ENCODE measurements around the gene GALNT12. TPM values are rescaled to one million over a fixed set of nuclear protein-coding genes. Genes with fewer than 3 reads are reported as not detected.

The GALNT12 gene
- total and polyA plus RNA-seq, 2 donors, result 6.7 to 7.3 TPM

DNA sequence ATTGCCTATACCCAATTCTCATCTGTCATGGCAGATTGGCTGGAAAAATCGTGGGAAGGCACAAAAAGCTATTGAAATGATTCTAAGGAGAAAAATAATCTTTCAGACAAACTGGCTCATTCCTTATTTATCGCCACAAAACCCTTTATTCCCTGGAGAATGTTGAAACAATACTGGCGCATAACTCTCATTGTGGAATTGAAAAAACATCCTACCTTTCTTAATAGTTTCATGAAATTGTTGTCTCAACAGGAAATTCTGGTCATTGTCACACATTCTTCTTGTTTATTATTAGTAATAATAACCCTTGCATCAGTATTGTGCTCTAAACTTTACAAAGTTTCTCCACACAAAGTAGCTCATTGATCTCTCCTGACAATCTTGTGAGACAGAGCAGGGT, 87.3 kb downstream of the GALNT12 start:
- no peak overlapping the region for H3K4me3 ChIP-seq (ENCODE audit: low read length in 2 of 2)
- H3K4me1 ChIP-seq (ENCODE audit: control insufficient read depth in 2 of 2, insufficient read depth in 2 of 2, low read length in 2 of 2), result no peaks in the 10 kb centered on the region
- DNase-seq (ENCODE audit: low read depth in 6 of 9, low spot score in 9 of 9), result no peak
- no peak overlapping the region for H3K27ac ChIP-seq (ENCODE audit: low read depth in 1 of 2, low read length in 1 of 2)
- no peaks in the 10 kb centered on the region for H3K36me3 ChIP-seq (ENCODE audit: control insufficient read depth in 2 of 2, insufficient read depth in 2 of 2, low read length in 1 of 2)
- 89% methylated on average over 3 of the region's 3 CpGs for WGBS
- H3K9me3 ChIP-seq (ENCODE audit: control insufficient read depth in 2 of 2, insufficient read depth in 1 of 2, low read length in 1 of 2), result no peaks in the 10 kb centered on the region
- peaks cover 0 to 2% of the 10 kb centered on the region in 2 donors for H3K27me3 ChIP-seq (ENCODE audit: control insufficient read depth in 2 of 2, insufficient read depth in 1 of 2, low read length in 1 of 2)

DNA sequence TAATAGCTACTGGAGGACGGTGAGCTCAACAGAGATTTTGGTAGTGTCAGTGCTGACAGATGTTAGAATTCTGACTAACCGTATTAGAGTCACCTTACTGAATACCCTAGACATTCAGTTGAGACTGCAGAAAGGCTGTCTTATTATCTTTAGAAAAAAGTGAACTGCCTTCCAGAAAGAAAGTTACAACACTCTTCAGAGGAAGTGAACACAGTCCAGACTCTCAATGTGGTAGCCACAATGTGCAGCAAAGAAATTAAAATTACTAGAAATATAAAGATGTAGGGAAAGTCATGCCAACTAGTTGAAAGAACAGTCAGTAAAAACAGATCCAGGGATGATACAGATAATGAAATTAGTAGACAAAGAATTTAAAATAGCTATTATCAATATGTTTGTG, 89.2 kb downstream of the GALNT12 start:
- no peaks in the 10 kb centered on the region for H3K4me1 ChIP-seq (ENCODE audit: control insufficient read depth in 2 of 2, insufficient read depth in 2 of 2, low read length in 2 of 2)
- no peak for DNase-seq (ENCODE audit: low read depth in 6 of 9, low spot score in 9 of 9)
- no peak overlapping the region for H3K4me3 ChIP-seq (ENCODE audit: low read length in 2 of 2)
- over 99% methylated on average over 2 of the region's 2 CpGs for WGBS
- H3K9me3 ChIP-seq (ENCODE audit: control insufficient read depth in 2 of 2, insufficient read depth in 1 of 2, low read length in 1 of 2), result no peaks in the 10 kb centered on the region
- H3K27me3 ChIP-seq (ENCODE audit: control insufficient read depth in 2 of 2, insufficient read depth in 1 of 2, low read length in 1 of 2), result peaks cover 0 to 2% of the 10 kb centered on the region in 2 donors
- no peaks in the 10 kb centered on the region for H3K36me3 ChIP-seq (ENCODE audit: control insufficient read depth in 2 of 2, insufficient read depth in 2 of 2, low read length in 1 of 2)
- H3K27ac ChIP-seq (ENCODE audit: low read depth in 1 of 2, low read length in 1 of 2), result no peak overlapping the region

DNA sequence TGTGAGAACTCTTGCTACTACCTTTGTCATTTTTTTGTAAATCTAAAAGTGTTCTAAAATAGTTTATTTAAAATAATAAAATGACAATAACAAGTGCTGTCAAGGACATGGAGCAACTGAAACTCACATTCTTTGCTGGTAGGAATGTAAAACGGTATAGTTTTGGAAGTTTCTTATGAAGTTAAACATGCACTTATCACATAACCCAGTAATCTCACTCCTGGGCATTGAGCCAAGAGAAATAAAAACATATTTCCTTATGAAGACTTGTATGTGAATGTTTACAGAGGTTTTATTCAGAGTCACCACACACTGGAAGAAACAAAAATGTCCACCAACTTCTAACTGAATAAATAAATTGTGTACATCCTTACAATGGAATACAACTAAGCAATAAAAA, 90.3 kb downstream of the GALNT12 start:
- DNase-seq (ENCODE audit: low read depth in 6 of 9, low spot score in 9 of 9), result no peak
- 90% methylated on average over 1 of the region's 1 CpG for WGBS
- no peak overlapping the region for H3K4me3 ChIP-seq (ENCODE audit: low read length in 2 of 2)
- peaks cover 0 to 2% of the 10 kb centered on the region in 2 donors for H3K27me3 ChIP-seq (ENCODE audit: control insufficient read depth in 2 of 2, insufficient read depth in 1 of 2, low read length in 1 of 2)
- H3K4me1 ChIP-seq (ENCODE audit: control insufficient read depth in 2 of 2, insufficient read depth in 2 of 2, low read length in 2 of 2), result no peaks in the 10 kb centered on the region
- no peaks in the 10 kb centered on the region for H3K36me3 ChIP-seq (ENCODE audit: control insufficient read depth in 2 of 2, insufficient read depth in 2 of 2, low read length in 1 of 2)
- no peak overlapping the region for H3K27ac ChIP-seq (ENCODE audit: low read depth in 1 of 2, low read length in 1 of 2)
- no peaks in the 10 kb centered on the region for H3K9me3 ChIP-seq (ENCODE audit: control insufficient read depth in 2 of 2, insufficient read depth in 1 of 2, low read length in 1 of 2)

DNA sequence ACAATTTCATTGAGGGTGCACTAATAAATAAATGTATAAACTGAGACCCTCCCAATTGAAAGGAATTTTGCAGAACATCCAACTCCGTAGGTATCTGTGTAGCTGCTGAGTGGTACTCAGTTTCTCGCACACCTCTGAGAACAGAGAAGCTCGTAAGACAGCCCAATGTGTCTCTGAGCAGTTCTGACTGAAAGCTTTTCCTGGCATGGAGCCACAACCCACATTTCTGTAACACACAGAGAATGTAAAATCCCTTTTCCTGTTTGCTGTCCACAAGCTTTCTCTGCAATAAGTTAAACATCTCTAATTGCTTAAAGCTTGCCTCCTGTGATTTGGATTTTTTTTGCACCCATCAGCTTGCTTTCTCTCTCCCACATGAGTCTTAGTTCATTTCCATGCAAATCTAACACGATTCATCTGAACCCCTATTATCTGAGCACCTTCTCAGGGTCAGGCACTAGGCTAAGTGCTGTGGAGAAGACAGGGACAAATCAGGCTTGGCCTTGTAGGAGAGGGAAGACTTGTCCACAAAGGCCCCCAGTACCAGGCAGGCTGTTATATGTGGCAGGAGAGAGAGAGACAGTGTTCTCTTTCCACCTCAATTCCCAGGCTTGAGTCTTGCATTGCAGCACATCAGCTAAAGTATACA, 92.1 kb downstream of the GALNT12 start:
- Histone ChIP-seq H3K36me3 (ENCODE audit: control insufficient read depth in 2 of 2, insufficient read depth in 2 of 2, low read length in 1 of 2) (no peaks in the 10 kb centered on the region), H3K4me3 (ENCODE audit: low read length in 2 of 2) (no peak overlapping the region), H3K9me3 (ENCODE audit: control insufficient read depth in 2 of 2, insufficient read depth in 1 of 2, low read length in 1 of 2) (no peaks in the 10 kb centered on the region), H3K27ac (ENCODE audit: low read depth in 1 of 2, low read length in 1 of 2) (no peak overlapping the region), H3K4me1 (ENCODE audit: control insufficient read depth in 2 of 2, insufficient read depth in 2 of 2, low read length in 2 of 2) (no peaks in the 10 kb centered on the region), H3K27me3 (ENCODE audit: control insufficient read depth in 2 of 2, insufficient read depth in 1 of 2, low read length in 1 of 2) (peaks cover 0 to under 1% of the 10 kb centered on the region in 2 donors)
- 10% methylated on average over 4 of the region's 4 CpGs for WGBS
- peak in 2 of 9 donors; percentile 1 to 9 for DNase-seq (ENCODE audit: low read depth in 6 of 9, low spot score in 9 of 9)

Other genes with a start within 250 kb of the GALNT12 start
- 0.14 TPM for gene GABBR2, start 98.7 kb upstream of the GALNT12 start, total RNA-seq
- gene GABBR2, start 98.7 kb upstream of the GALNT12 start, polyA plus RNA-seq, result 0.14 TPM
- gene ANKS6, start 11.1 kb upstream of the GALNT12 start, total RNA-seq, result 5.6 TPM
- 11.6 TPM for gene ANKS6, start 11.1 kb upstream of the GALNT12 start, polyA plus RNA-seq
- gene COL15A1, start 136.2 kb downstream of the GALNT12 start, total RNA-seq, result 13.2 TPM
- gene COL15A1, start 136.2 kb downstream of the GALNT12 start, polyA plus RNA-seq, result 3.8 TPM

Measured in thymus (tissue), 11 donors.